Thoracic aorta (tissue), 2 donors: ENCODE results near the gene PLEKHF1. TPM values are rescaled to one million over a fixed set of nuclear protein-coding genes. Genes with fewer than 3 reads are reported as not detected.
A peak's percentile ranks its signal among the peaks of the same experiment; 100 is the strongest.

ENCODE experiments used
- ATAC-seq: fragments of 150-250 bp; one replicate; pipeline ENCODE4 v1.8.0; 2017; ENCODE audit warnings: low read depth; ENCODE audit not compliant: insufficient number of reproducible peaks, low FRiP score
- DNase-seq: peaks from one replicate; pipeline ENCODE4 v3.0.0-alpha.2; 2020; ENCODE audit warnings: low spot score
- H3K27ac ChIP-seq, 2 donors: fragments of 200-600 bp; sonication (generic); 1 replicate in 1 of 2; 2 replicates in 1 of 2; pipeline ENCODE4 v1.5.1; 2016; ENCODE audit warnings: mild to moderate bottlenecking in 2 of 2, moderate library complexity in 2 of 2
- H3K27me3 ChIP-seq: fragments of 200-600 bp; sonication (generic); replicated peaks from 2 replicates; pipeline ENCODE4 v1.6.0; 2016; ENCODE audit warnings: mild to moderate bottlenecking; ENCODE audit not compliant: insufficient read depth
- H3K36me3 ChIP-seq: fragments of 200-600 bp; sonication (generic); one replicate; pipeline ENCODE4 v1.5.1; 2016
- H3K4me1 ChIP-seq, 2 donors: fragments of 200-600 bp; sonication (generic); 1 replicate in 1 of 2; 2 replicates in 1 of 2; pipeline versions ENCODE4 v1.5.1 to v1.6.0; 2016; ENCODE audit warnings: low read depth in 2 of 2, mild to moderate bottlenecking in 1 of 2; ENCODE audit not compliant: control insufficient read depth in 1 of 2
- H3K4me3 ChIP-seq: fragments of 200-600 bp; sonication (generic); 2 replicates; pipeline ENCODE4 v1.5.1; 2016; ENCODE audit warnings: mild to moderate bottlenecking
- H3K9me3 ChIP-seq: fragments of 200-600 bp; sonication (generic); 2 replicates; pipeline ENCODE4 v1.5.1; 2016
- total RNA-seq, 2 donors: library from RNA; depleted of rRNA; stranded (reverse); fragments of >200 nt; gene quantifications; one replicate each; pipeline versions ENCODE4 v1.1.0 to v1.2.3, GENCODE V29; 2016
- TF ChIP-seq, protein P1 (sequence below): fragments of 200-600 bp; sonication (generic); IDR thresholded peaks from one replicate; pipeline ENCODE4 v1.5.1; 2019; ENCODE audit warnings: antibody characterized with exemption

PLEKHF1 gene
- total RNA-seq, 2 donors from 2014 or later: 21.4 to 56.2 TPM

DNA sequence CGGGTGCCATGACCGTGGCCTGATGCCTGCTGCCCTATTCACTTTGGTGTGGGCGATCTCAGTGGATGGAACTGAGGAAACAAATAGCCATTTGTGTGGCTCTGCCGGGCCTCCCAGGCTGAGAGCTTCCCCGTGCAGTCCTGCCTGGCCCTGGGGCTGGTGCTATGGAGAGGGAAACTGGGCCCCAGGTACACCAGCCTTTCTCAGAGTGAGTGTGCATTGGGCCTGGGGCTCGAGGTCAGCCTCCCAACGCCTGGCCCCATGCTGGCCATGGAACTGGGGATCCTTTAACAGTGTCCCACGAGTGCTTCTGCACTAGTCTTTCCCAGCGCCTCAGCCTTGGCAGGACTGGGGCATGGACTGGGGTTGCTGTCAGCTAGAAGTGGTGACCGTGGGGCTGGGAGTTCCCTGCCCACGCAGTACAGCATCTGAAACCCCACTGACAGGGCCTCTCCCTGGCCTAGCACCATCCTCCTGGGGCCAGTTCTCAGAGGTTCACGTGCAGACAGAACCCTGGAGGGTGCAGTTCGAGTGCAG is 10.5 kb downstream of the PLEKHF1 start:
- TF ChIP-seq, protein P1, sequence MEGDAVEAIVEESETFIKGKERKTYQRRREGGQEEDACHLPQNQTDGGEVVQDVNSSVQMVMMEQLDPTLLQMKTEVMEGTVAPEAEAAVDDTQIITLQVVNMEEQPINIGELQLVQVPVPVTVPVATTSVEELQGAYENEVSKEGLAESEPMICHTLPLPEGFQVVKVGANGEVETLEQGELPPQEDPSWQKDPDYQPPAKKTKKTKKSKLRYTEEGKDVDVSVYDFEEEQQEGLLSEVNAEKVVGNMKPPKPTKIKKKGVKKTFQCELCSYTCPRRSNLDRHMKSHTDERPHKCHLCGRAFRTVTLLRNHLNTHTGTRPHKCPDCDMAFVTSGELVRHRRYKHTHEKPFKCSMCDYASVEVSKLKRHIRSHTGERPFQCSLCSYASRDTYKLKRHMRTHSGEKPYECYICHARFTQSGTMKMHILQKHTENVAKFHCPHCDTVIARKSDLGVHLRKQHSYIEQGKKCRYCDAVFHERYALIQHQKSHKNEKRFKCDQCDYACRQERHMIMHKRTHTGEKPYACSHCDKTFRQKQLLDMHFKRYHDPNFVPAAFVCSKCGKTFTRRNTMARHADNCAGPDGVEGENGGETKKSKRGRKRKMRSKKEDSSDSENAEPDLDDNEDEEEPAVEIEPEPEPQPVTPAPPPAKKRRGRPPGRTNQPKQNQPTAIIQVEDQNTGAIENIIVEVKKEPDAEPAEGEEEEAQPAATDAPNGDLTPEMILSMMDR: no peak
- Histone ChIP-seq H3K9me3 (no peaks in the 10 kb centered on the region), H3K27ac (peak overlapping the region in 1 of 2 donors; percentile 61), H3K4me1 (peaks cover 47 to 99% of the 10 kb centered on the region in 2 donors), H3K4me3 (no peak overlapping the region), H3K36me3 (peaks cover 27% of the 10 kb centered on the region), H3K27me3 (no peaks in the 10 kb centered on the region)
- DNase-seq (no peak), ATAC-seq (no peak)

DNA sequence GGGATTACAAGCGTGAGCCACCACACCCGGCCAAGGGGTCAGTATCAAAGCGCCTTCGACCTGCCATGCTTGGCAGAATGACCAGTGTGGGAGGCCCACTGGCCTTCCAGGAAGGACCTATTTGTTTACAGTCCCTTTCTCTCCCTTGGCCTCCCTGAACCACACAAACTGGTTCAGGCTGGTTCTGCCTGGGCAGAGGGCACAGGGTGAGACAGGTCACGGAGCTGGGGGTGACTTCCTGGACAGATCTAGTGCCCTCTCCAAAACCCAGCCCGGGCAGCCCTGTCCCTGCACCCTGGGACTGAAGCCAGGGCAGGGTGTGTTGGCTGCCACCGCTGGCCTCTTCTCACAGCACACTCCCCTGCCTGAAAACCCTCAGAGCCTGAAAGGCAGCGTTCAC is 11.3 kb downstream of the PLEKHF1 start:
- Histone ChIP-seq H3K4me3 (no peak overlapping the region), H3K4me1 (peaks cover 49 to 99% of the 10 kb centered on the region in 2 donors), H3K27me3 (no peaks in the 10 kb centered on the region), H3K36me3 (peaks cover 27% of the 10 kb centered on the region), H3K27ac (peak overlapping the region; percentile 45 to 61), H3K9me3 (no peaks in the 10 kb centered on the region)
- no peak for DNase-seq
- TF ChIP-seq, protein P1: no peak
- ATAC-seq: no peak

DNA sequence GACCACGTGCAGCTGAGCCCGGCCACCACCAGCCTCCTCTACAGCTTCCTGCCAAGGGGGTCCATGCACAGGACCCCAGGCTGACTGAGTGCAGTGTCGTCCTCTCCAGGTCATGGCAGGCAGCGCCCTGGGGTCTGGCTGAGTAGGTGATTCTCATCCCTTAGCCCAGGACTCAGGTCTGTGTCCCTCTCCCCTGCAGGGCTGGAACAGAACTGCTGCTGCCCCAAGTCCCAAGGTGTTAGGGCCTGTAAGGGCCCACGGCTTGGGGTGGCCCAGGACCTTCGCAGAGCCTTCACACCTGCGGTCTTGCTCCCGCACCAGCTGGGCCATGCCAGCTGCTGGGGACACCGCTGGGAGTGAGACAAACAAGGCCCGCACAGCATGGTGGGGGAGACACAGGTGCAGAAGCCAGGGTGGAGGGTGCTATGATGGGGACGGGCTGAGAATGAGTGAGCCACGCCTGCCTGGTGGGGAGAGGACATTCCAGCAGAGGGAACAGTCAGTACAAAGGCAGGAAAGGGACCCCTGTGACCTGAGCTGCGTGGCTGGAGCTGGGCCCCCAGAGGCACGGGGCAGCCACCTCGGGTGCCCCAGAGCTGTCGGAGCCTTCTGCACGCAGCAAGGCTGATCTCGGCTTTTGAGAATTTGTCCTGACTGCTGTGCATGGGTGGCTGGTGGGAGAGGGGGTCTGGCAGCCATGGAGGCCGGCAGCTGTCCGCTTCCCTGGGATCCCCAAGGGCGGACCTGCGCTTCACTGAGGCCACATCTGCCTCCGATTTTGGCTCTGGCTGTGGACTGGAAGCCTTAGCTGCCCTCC is 11.9 kb downstream of the PLEKHF1 start:
- Histone ChIP-seq H3K36me3 (peaks cover 27% of the 10 kb centered on the region), H3K9me3 (no peaks in the 10 kb centered on the region), H3K4me3 (no peak overlapping the region), H3K4me1 (peaks cover 48 to 99% of the 10 kb centered on the region in 2 donors), H3K27ac (peak overlapping the region; percentile 45 to 61), H3K27me3 (no peaks in the 10 kb centered on the region)
- DNase-seq: no peak
- TF ChIP-seq, protein P1: no peak
- no peak for ATAC-seq

DNA sequence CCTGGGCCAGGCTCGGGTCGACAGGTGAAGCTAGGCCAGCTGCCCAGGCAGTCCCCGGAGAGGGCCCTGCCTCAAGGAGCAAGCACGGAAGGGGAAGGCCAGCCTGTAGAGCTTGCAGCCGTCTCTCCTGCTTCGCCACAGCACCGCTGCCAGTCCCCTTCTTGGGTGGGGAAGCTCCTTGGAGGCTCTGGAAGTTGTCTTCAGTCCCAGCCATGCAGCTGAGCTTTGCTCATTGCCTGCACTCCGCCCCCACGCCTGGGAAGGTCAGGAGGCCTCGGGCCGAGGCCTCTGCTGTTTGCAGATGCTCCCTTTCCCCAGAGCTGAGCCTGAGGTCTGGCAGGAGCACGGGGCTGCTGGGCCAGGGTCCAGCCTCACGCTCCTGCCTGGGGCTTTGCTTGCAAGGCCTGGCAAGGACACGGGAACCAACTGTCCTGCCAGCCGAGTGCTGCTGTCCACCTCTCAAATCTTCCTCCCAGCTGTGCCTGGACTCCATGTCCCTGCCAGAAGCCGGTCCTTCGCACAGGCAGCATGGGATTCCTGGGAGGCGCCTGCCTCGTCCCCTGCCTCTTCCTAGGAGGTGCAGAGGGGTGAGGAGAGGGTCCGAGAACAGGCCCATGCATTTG is 13.3 kb downstream of the PLEKHF1 start:
- no peak for ATAC-seq
- no peak overlapping the region for H3K4me3 ChIP-seq
- H3K27me3 ChIP-seq: no peaks in the 10 kb centered on the region
- no peaks in the 10 kb centered on the region for H3K9me3 ChIP-seq
- TF ChIP-seq, protein P1: no peak
- H3K36me3 ChIP-seq: peaks cover 27% of the 10 kb centered on the region
- H3K4me1 ChIP-seq: peaks cover 55 to 99% of the 10 kb centered on the region in 2 donors
- DNase-seq: no peak
- peak overlapping the region; percentile 33 to 45 for H3K27ac ChIP-seq

DNA sequence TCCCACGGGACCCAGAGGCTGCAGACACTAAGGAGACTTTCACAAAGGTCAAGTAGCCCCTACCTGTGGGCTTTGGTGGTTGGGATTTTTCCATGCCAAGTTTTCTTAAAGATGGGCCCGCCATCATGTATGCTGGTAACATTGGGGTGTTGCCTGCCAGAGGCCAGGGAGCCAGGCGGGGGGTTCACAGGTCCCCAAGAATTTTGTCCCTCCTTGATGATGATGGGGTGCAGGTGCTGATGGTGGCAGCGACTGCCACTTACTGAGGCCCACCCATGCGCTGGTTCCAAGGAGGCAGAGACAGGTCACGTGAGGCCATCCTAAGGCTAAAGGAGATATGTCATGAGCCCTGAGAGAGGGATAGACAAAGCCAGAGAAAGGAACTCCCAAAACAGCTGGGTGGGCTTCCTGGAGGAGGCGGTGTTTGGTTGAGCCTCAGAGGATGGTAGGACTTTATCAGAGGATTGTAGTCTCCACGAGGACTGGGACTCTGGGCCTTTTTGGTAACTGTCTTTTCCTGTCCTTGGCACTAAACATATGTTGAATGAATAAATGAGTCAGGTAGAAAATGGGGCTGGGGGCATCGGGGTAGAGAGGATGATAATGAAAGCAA is 14.4 kb downstream of the PLEKHF1 start:
- H3K4me1 ChIP-seq: peaks cover 56 to 97% of the 10 kb centered on the region in 2 donors
- ATAC-seq: no peak
- no peaks in the 10 kb centered on the region for H3K27me3 ChIP-seq
- peak overlapping the region; percentile 82 to 90 for H3K27ac ChIP-seq
- no peaks in the 10 kb centered on the region for H3K9me3 ChIP-seq
- no peak overlapping the region for H3K4me3 ChIP-seq
- TF ChIP-seq, protein P1: no peak
- DNase-seq: no peak
- H3K36me3 ChIP-seq: peaks cover 16% of the 10 kb centered on the region
